Left cardiac atrium (tissue), 4 donors: ENCODE data around the gene HELQ. TPM values are rescaled to one million over a fixed set of nuclear protein-coding genes. Genes with fewer than 3 reads are reported as not detected.

Experiments used
- ATAC-seq, 2 donors: fragments of 200-7000 bp; cut with Tn5 transposase; one replicate each; pipeline ENCODE4 v1.9.1; 2020; ENCODE audit warnings: mild to moderate bottlenecking in 2 of 2, moderate library complexity in 2 of 2
- DNase-seq: peaks from one replicate; pipeline ENCODE4 v3.0.0-alpha.2; 2020
- intact Hi-C, 2 donors: fragments of 100-400 bp; cut with DNase I; formaldehyde crosslinking; loops; one replicate each; pipeline versions ENCODE4 v1.14.1 to v1.15.1; 2022 to 2023
- total RNA-seq, 2 donors: library from RNA; stranded (reverse); fragmentation: NEBNext Ultra II Directional; extraction: Animal tissue kit (Norgen Biotek cat#: 25700); gene quantifications; one replicate each; pipeline ENCODE4 v1.2.1, GENCODE V29; 2021
- donor health status: DM: no; HTN: yes; CAD: no.
- donor health status: DM: no; HTN: yes; CAD: no; lungs with severe emphysema.
- donor health status: DM: yes; HTN: yes; CAD: no.
- donor health status: Dilated cardiomyopathy.

The HELQ gene
- total RNA-seq, 2 donors from 2014 or later, result 13.0 to 15.5 TPM

DNA sequence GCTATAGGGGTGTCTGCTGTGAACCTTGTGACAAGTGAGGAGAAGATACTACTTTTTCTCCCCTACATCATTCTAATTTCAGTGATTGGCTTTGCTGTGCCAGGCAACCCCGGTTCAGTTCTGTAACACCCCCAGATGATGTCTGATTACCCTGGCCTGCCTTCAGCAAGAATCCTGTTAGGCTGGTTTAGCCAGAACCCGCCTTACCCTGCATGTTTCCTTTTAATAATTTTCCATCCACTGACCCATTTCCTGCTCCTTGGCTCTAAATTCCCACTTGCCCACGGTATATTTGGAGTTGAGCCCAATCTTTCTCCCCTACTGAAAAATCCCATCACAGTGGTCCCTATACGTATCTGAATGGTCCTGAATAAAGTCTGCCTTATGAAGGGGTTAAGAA, 74.5 kb downstream of the HELQ start:
- intact Hi-C loops, result no loop called here
- ATAC-seq (no peak), DNase-seq (no peak)

DNA sequence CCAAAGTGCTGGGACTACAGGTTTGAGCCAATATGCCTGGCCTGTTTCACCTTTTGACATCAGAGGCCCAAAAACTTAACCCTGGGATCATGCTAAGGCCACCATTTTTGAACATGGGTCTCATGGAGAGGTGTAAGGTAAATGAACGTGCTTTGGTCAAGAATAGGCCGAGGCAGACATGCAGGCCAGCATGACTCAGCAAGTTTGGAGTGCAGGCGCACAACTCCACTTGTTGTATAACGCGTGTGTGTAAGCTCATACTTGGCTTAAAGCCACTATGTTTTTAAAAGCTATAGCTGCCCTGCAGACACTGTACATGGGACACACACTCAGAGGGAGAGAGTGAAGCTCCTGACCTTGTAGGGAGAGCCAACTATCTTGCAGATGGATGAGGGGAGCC, 77.2 kb downstream of the HELQ start:
- ATAC-seq (no peak), DNase-seq (no peak)
- intact Hi-C loops, result no loop called here

DNA sequence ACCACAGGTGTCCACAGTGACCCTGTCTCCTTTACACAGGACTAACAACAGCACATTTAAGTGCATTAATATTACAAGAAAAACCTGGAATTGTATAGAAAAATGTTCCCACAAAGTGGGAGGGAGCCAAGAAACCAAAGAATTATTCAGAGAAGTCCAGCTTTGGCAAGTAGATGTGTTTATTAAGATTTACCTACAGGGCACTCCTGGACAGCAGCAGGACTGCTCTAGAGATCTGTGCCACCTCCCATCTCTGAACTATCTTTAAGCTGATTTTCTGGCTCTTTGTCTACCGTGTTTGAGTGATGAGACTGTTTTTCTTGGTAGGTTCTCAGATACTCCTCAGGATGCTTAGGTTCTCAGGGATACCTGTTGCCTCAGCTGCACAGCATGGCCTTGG, 82.7 kb downstream of the HELQ start:
- DNase-seq, result no peak
- no peak for ATAC-seq

DNA sequence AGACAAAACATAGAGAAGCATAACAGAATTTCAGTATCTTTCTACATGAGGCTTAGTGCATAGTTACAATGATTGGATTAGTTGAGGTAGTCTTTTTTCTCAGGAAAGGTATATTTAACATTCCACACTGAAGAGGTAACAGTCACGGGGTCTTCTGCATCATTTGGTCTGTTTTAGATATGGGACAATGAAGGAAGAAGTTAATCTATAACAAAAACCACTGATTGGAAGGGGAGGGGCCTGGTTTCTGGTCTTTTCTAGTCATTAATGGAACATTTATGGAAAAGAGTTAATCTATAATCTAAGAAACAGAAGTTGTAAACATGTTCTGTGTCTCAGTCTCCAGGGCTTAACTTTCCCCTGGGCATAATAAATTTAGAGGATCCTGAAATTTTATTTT, 83.7 kb downstream of the HELQ start:
- intact Hi-C loops, result no loop called here
- DNase-seq (no peak), ATAC-seq (no peak)

More for the DNA sequence above, 82.7 kb downstream of the HELQ start:
- intact Hi-C loops, result no loop called here

DNA sequence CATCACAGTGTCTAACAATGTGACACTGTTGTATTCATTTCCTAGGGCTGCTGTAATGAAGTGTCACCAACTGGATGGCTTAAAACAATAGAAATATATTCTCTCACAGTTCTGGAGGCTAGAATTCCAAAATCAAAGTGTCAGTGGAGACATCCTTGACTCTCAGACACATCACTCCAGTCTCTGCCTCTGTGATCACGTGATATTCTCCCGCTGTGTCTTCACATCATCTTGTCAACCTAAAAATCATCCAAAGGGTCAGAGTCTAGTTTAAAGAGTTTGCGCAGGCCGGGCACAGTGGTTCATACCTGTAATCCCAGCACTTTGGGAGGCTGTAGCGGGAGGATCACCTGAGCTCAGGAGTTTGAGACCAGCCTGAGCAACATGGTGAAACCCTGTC, 84.4 kb downstream of the HELQ start:
- intact Hi-C loops, result no loop called here
- ATAC-seq, result no peak
- no peak for DNase-seq

DNA sequence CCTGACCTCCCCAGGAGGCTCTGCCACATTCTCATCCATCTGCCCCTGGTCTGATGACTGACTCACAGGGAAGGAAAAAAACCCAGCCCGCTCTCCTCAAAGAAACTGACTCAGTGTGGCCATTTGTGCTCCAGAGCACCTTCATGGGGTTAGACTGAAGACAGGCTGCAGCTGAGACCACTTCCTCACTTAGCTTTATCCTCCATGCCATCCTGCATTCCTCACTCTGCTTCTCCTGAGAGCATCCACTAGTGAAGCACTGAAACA, 85.0 kb downstream of the HELQ start:
- ATAC-seq (no peak), DNase-seq (no peak)
- intact Hi-C loops, result no loop called here

DNA sequence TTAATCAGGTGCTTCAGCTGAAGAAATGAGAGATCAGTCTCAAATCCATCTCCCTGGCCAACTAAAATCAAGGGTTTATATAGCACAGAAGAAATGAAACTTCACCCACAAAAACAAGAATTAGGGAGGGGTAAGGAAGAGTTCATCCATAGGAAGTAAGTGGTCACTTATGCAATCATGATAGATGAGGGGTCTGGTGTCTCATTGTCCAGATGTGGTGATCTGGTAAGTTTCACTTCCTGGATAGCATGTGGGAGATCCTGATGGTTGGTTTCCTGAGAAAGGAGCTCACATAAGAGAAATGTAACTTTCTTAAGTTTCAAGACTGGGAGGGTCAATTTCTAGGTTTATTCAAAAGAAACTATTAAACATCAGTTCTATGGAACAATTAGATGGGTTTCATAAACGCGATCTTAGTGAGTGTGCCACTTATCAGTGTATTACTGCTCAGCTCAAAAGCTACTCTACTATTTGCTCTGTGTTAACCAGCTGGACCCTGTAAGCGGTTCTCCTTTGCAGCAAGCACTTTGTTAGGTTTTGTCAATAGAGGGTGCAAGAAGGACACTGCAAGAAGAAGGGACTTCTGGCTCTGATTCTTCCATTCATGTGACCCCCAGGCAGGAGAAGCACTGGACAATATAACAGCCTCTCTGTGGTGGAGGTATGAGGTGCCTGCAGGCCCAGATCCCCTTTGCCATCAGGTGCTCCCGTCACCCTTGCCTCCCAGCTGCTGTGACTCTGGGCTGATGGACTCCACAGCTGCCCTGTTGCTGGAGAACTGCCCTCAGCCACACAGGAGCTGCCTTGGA, 85.6 kb downstream of the HELQ start:
- ATAC-seq (peak; percentile 19 to 76), DNase-seq (no peak)
- intact Hi-C loops, result no loop called here

DNA sequence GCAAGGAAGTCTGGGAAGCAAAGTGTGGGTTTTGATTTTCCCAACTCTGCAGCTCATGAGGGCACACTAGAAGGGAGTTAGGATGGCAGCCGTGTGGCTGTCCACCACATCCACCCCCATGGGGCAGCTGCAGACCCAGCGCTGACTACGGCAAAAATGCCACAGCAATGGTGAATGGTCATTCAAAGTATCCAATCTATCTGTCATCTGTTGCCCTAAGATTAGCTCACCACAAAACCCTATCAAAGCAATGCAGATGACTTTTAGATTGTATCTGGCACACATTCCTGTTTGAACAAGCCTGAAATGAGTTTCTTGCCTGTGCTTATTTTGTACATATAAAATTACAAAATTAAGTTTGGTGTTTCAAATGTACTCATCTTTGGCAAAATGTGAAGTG, 91.3 kb downstream of the HELQ start:
- no peak for ATAC-seq
- no peak for DNase-seq
- intact Hi-C loops, result no loop called here

DNA sequence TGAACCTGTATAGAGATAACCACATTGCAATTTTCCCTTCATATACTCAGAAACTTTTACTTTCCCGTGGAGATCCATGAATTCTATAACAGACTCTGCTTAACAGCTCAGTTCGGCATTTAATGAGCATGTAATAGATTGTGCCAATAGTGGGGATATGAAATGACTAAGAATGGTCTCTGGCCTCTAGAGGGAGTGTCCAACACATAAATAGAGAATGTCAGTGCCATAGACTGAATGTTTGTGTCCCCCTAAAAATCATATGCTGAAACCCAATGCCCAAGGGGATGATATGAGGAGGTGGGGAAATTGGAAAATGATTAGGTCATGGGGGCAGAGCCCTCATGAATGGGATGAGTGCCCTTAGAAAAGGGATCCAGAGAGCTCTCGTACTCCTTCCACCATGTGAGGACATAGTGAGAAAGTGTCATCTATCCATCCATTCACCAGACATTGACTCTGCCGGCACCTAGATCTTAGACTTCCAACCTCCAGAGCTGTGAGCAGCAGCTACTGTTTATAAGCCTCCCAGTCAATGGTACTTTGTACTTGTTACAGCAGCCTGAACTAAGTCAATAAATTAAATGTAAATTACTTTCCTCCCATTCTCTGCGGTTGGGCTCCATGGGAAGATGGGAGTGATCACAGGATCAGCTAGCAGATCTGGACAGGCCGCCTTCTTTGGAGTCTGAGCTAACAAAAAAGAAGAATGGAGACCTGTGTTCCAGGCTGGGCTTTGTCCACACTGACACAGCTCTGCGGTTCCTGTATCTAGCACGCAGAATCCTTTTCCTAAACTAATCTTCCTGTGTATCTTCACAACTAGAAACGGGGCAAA, 92.9 kb downstream of the HELQ start:
- peak in 1 of 2 donors; percentile 54 for ATAC-seq

DNA sequence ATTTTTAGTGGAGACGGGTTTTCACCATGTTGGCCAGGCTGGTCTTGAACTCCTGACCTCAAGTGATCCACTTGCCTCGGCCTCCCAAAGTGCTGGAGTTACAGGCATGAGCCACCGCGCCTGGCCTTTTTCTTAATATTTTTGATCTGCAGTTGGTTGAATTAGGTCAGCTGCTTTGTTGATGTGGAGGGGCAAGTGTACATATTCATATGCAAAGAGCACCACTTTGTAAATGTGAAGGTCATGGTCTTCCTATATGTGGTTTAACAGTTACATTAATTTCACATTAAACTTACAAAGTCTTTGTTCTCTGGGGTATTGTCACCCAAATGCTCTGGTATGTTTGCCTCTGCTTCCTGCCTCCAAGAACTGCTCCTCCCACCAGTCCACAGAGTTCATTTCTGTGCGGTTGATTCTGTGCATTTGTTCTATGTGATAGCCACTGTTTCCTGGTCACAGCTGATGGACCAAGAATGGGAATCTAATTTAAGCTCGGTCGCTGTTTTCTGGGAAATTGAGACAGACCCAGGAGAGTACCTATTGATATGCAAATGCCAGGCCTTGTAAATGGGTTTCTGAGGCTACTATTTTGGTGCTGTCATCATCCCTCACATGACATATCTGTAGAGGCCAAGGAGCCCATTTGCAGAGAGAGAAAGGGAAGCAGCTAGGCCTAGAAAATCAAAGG, 94.1 kb downstream of the HELQ start:
- intact Hi-C loops, result no loop called here
- ATAC-seq (no peak), DNase-seq (no peak)

More for the DNA sequence above, 92.9 kb downstream of the HELQ start:
- intact Hi-C loops, result no loop called here
- DNase-seq, result no peak

DNA sequence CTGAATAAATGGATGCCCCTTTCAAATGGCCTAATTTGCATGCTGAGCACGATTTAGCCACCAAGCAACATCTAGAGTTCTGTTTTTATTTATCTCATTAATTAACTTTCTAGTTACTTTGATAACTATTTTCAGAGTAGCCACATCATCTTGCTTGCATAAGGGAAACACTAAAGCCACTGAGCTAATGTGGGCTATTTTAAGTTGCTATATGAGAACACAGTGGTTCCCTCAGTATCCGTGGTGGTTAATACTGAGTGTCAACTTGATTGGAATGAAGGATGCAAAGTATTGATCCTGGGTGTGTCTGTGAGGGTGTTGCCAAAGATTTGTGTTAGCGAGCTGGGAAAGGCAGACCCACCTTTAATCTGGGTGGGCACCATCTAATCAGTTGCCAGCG, 95.6 kb downstream of the HELQ start:
- intact Hi-C loops, result no loop called here
- ATAC-seq (no peak), DNase-seq (no peak)

DNA sequence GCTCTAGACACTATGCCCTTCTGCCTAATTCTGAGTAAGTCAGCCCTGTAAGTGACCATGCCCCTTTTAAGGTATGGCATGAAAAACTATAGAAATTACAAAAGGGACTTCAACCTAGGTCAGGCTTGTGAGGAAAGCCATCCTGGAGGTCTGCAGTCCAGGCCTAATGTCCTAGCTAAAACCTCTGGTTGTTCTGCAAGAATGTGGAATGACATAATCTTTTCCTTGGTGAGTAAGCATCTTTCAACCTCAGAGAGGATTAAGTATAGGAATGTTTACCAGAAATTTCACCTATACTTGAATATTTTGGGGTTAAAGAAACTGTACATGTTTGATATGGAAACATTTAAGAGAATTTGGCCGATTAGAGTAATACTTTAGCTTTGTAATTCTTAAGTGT, 97.2 kb downstream of the HELQ start:
- ATAC-seq (peak in 1 of 2 donors; percentile 39), DNase-seq (no peak)
- intact Hi-C loops, result no loop called here

Other genes starting within 250 kb of the HELQ start
- 10 to 100 TPM; 15.7 to 17.2 TPM for gene COQ2, start 171.0 kb downstream of the HELQ start, total RNA-seq
- gene HPSE, start 121.0 kb downstream of the HELQ start, total RNA-seq, result 1 to 10 TPM; 2.3 to 3.9 TPM
- gene MRPS18C, start 235 bp upstream of the HELQ start, total RNA-seq, result 10 to 100 TPM; 53.0 to 59.7 TPM
- gene ABRAXAS1, start 29.3 kb upstream of the HELQ start, total RNA-seq, result 1 to 10 TPM; 6.1 to 6.3 TPM
- 10 to 100 TPM; 34.0 to 39.0 TPM for gene GPAT3, start 80.3 kb upstream of the HELQ start, total RNA-seq